Stimulated activated CD4-positive, alpha-beta T cell treated with anti-CD3 and anti-CD28 coated beads, TNF-alpha, amount 100 ng/mL, for 1 hour (primary cell): ENCODE results near the gene ALK.

Experiments used
- DNase-seq, 3 donors: peaks; one replicate each; pipeline ENCODE4 v3.0.0-alpha.2; 2020; ENCODE audit warnings: low read depth in 3 of 3, low spot score in 1 of 3

The ALK gene

GRCh38 chr2:29662861-29663260 is 258.5 kb downstream of the ALK start:
- no peak for DNase-seq

GRCh38 chr2:29660201-29660600 is 261.2 kb downstream of the ALK start:
- no peak for DNase-seq

DNA sequence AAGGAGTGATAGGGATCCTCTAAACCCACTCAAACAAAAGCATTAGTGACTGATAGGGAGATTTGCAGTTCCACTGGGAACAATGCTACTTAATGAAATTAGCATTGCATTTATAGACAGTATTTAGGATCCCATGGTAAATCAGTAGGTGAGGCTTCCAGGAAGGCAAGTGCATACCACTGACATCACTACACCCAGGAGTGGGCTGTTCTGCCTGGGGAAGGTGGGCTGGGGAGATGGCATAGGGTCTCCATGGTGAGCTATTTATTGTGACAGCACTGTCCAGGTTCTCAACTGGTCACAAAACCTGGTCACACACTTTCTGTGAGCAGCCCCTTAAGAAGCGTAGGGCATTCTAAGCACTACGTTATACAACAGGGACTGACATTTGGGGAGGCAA is 262.2 kb downstream of the ALK start:
- DNase-seq = no peak

GRCh38 chr2:29657674-29658073 is 263.7 kb downstream of the ALK start:
- DNase-seq = no peak

DNA sequence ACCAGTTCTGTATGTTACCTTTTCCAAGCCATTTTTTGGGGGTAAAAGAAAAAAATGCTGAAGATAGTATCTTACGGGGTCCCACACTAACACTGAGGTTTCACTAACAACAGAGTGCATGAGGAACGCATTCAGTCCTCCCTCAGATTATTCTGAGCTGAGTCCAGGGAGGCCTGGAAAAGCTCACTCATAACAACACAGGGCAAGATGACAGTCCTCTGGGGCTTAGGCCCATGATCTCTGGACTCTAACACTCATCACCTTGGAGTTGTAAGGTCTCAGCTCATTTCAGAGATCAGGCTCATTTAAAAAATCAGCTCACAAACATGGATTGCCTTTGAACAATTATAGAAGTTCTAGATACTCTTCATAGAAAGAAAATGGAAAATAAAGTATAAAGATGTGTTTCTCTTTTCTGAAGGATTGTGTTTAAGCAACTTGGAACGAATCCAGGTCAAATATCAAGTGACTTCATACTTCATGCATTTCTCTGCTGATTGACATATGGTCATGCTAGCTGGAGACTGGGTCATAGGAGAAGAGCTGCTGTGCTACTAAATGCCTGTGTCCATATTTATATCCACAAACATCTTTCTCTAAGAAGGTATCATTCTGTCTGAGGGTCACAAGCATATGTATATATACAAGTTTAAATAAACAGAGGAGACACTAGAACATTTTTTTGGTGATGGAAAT is 265.8 kb downstream of the ALK start:
- DNase-seq = no peak

DNA sequence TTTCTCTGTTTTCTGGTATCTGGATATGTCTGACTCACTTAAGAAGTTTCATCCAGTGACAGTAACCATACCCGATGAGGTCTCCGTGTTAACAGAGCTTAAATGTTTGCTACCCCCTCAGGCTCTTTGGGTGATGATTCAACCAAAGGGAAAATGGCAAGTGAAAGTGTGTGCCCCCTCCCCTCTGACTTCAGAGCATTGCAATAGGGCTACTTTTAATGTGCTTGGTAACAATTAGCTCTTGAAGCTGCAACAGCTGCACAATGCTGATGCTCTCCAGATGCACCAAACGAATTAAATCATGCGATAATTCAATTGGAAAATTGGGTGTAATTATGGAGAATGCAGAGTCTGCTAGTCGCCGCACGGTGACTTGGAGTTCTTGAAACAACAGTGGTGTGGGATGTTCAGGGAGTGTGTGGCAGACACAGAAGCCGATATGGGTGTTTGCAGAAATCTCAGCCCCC is 270.7 kb downstream of the ALK start:
- no peak for DNase-seq

GRCh38 chr2:29644949-29645348 is 276.4 kb downstream of the ALK start:
- DNase-seq = no peak

DNA sequence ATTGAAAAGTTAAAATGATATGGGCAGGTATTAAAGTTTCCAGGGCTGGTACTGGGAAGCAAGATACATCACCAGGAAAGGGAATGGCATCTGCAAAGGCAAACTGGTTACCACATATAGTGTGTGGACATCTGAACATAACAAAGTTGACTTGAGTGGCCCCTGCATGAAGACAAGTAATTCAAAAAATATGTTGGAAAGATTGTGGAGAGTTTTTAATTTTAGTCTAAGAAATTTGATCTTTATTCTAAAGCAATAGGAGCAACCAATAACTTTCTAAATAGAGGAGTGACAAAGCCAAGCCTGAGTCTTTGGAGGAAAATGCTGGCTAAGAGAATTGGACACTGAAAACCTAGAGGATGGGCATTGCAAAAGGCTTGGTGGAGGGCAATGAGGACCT is 278.2 kb downstream of the ALK start:
- no peak for DNase-seq

GRCh38 chr2:29640360-29640759 is 281.0 kb downstream of the ALK start:
- DNase-seq = no peak

GRCh38 chr2:29638641-29639040 is 282.7 kb downstream of the ALK start:
- DNase-seq = no peak

DNA sequence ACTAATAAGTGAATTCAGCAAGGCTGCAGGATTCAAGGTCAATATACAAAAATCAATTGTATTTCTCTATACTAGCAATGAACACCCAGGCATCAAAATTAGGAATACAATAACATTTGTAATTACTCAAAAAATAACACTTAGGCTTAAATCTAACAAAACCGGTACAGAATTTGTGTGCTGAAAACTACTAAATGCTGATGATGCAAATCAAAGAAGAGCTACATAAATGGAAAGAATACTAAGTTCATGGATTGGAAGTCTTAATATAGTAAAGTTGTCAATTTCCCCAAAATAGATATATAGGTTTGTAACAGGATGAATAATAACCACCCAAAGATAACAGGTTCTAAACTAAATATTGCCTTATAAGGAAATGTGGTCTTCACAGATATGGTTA is 286.5 kb downstream of the ALK start:
- DNase-seq = no peak

DNA sequence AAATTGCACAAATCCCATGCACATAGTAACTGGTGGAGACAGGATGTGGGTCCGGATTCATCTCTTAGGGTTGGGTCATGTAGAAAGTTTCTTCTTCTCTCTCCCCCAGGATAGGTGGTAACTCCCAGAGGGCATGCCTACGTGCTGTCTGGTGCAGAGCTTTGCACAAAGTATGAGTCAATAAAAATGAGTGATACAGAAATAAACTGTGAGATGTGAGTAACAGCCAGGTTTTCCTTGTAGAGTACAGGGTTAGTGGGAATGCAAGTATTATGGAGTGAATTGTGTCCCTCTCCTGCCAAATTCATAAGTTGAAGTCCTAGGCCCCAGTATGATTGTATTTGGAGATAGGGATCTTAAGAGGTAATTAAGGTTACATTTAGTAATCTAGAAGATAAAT is 289.4 kb downstream of the ALK start:
- DNase-seq = no peak

DNA sequence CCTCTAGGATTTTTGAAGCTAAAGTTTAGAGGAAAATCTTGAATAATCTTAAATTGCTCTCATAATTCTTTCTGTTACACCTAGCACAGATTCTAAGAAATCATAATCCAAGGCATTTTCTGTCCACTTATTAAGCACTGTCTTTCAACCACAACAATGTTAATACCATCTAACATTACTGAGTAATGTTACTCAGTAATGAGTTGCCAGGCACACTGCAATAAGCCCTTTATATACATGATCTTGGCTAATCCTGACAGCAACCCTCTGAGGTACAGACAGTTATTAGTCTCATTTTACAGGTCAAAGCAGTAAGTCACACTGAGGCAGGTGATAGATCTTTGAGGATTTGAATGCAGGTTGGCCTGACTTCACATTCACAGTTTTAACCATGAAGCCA is 291.9 kb downstream of the ALK start:
- no peak for DNase-seq

DNA sequence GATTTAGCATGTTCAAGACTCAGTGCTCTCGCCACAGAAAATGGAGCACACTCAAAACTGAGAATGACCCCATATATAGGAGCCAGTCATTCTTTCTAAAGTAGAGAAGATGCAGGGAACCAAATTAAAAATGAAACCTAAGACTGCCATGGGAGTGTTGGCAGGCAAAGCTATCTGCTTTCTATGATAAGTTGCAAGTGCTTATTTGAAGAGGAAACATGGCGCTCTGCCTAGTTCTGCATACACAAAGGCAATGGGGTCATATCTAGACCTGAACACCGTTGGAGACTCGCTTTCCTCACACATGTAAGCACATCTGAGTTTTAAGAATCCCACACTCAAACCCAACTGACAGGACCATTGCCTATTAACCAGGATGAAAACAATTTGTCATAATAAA is 292.5 kb downstream of the ALK start:
- no peak for DNase-seq

DNA sequence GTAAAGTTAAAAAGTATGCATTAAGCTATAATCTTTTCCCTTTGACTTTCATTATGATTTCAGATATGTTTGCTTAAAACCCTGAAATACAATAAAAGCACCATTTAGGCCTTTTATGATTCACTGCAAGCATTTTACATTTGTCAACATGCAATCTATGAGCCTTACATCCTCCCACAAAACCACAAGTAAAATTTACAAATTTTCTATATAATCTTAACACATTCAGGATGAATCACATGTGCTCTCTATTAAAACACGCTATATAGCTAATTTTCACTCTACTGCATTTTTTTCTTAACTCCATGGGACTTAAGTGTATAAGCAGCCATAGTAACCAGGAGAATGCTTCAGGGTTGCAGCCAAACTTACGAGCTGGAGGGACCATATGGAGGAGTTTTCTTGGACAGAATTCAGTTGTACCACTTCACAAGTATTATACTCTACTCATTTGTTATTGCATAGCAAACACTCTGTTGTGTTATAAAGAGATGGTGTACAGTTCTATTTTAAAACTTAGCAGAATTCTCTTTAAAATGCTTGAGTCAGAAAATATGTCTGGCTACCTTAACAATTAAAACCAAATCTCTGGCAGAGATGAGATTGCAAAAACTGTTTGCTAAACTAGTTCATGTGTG is 293.2 kb downstream of the ALK start:
- no peak for DNase-seq

DNA sequence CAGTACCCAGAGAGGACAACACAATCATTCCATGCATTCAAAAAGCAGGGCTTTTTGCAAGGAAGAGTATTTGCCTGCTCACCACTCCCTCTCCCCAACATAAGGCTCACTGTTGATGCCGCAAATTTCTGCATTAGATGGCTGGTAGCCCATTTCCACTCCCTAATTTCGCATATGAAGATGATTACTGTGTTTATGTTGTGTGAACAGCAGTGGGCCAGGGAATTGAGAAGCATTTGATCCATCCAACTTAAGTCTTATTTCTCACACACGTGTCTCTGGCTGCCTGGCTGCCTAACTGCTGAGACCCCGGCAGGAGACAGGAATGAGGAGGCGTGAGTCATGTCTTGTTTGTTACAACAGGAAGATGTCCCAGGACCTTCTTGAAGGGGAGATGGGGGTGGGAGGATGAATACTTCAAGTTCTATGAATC is 294.1 kb downstream of the ALK start:
- no peak for DNase-seq

DNA sequence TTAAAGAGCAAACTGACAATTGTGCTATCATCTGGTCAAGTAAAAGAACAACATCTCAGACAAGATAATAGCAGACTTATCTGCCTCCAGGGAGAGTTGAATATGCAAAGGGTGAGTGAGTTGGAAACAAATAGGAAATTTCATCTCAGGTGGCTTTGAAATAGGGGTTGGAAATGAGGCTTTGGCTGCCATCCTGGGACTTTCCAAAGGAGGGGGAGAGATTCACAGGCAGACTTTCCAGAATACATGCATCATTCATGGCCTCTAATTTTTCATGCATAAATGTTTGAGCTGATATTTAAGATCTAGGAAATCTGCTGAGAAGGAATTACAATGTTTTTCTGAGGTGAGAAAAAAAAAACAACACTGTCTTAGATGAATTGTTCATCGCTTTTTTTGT is 300.5 kb downstream of the ALK start:
- no peak for DNase-seq

GRCh38 chr2:29619689-29620088 is 301.7 kb downstream of the ALK start:
- no peak for DNase-seq

DNA sequence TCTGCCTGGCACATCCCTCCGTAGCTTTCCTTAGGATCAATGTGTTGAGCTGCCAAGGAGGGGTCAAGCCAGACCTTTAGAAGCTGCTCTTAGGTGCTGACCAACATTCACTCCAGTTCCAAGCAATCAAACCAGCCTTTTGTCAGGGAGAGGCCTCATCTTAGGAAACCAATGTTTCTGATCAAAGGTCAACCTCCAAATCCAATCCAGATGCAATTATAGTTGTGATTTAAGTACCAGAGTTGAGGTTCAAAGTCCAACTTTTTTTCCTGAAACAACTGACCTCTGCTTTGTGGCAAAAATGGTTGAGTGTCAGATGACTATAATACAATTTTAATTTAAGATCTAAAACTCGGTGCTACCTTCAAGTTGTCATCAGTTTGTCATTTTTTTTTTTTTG is 303.4 kb downstream of the ALK start:
- DNase-seq = no peak

DNA sequence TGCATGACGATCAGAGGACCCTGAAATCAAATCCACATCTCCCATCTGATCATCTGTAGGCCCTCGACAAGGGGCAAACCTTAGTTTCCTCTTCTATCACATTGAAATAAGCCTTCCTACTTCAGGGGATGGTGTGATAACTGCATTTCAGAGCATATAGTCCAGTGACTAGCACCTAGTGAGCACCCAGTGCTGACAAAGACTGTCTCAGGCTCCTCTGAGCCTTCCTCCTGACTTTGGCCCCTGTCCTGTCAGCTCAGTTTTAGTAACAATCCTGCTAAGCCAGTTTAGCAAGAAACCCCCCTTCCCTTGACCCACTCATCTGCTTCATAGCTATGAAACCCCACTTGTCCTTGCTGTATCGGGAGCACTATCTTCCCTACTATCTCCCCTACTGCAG is 304.0 kb downstream of the ALK start:
- DNase-seq = no peak

DNA sequence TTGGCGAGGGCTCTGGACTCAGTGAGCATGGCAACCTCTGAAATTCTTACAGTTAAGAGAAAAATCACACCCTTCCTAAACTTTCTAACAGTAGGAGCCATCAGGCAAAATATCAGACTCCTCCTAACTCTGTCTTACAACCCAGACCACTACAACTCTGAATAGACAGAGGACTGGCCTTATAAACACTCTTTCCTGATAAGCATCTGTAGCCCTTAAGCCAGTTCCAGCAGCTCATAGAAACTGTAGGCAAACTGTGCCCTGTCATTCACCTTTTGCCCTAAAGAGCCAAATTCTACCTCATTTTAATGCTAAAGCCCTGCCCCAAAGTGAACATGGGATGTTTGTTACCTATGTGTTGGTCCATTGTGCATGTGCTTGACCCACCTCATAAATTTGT is 304.8 kb downstream of the ALK start:
- no peak for DNase-seq

DNA sequence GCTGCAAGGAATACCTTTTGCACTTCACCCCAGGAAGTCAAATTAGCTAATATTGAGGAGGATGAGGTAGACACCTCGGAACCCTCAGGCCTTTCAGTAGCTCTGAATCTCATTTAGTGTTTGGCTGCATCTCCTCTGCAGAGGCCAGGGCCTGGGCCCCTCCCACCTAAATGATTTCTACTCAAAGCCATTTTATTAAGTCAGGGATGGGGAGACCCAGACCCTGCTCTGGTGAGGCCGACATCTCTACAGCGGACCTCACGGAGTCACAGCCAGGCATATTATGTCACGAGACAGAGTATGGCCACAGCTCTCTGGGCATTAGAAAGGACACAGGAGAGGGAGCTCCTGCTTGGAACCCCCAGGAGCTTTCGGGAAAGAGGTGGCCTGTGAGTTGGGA is 305.5 kb downstream of the ALK start:
- DNase-seq = no peak

DNA sequence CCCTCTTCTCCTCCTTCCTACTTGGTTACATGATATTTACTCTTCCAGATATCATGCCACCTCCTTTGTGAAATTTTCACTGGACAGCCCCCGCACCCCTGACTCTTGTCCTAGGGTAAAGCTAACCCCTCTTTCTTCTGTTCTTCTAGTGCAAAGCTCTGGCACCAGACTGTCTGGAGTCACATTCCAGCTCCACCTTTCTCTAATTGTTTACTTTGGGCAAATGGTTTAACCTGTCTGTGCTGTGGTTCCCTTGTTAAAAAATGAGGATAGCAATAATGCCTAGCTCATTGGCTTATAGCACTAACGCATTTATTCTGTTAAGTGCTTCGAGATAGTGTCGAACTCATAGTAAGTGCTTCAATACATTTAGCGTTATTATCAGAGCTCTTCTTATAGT is 306.2 kb downstream of the ALK start:
- no peak for DNase-seq
